SKM-1 treated with dmso at 0.1 percent for 144 hours (cell line): ENCODE measurements around the gene TRNAU1AP.
"Not testable (repeated sequence)": the region's sequence is repeated elsewhere in the genome, so short reads cannot be mapped to it uniquely, and the experiment has no call there.

ENCODE experiments used
- DNase-seq: peaks from one replicate; lab custom pipeline; 2025; ENCODE audit not compliant: unreplicated experiment; lab: John Stamatoyannopoulos, UW

TRNAU1AP gene

DNA sequence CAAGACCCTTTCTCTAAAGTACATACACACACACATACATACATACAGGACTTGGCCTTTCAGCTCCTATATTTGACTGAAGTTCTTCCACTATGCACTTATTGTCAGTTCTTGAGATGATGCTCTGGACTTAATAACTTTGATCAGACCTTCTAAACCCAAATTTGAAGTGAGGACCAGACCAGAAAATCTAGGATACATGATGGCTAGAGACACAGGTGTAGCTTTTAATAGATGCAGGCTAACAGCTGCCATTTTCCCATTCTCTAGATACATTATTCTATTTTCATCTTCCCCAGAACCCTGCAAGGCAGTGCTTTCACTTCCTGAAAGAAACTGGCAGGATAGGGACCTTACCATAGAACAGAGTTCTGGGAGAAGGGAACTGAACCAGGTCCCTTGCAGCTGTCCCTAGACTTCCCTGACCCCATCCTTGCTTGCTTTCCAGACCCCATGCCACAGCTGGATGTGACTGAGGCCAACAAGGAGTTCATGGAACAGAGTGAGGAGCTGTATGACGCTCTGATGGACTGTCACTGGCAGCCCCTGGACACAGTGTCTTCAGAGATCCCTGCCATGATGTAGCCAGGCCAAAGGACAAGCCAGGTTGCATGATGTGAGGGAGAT is 24.3 kb downstream of the TRNAU1AP start:
- DNase-seq, result no peak

DNA sequence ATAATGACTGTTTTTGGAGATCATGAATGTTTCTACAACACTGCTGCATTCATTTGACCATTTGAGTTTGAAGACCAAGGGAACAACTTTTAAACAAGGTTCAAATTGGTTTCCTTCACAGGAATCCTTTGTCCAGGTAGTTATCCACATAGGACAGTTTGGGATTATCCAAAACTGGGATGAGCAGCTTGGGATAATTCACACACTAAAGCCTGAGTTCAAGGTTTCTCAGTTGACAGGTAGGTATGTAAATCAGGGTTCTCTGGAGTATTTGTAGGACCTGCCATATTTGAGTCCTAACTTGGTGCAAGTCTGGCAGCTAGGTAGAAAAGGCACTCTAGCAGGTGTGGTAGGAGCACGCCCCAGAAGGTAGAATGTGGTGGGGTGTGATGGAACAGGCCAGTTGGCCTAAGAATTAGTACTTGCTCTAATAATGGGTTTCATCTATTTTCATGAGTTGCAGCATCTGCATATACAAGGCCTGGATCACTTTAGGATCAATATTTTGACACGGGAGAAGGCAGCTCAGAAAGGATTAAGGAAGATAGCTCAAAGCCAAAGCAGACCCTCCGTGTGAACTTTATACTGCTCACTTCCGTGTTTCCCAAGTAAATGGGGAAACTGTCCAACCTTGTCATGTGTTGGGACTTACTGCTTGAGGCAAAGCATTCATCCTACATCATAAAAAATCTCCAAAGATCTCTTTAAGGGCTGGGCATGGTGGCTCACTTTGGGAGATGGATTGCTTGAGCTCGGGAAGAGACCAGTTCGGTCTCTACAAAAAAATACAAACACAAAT is 25.1 kb downstream of the TRNAU1AP start:
- no peak for DNase-seq

DNA sequence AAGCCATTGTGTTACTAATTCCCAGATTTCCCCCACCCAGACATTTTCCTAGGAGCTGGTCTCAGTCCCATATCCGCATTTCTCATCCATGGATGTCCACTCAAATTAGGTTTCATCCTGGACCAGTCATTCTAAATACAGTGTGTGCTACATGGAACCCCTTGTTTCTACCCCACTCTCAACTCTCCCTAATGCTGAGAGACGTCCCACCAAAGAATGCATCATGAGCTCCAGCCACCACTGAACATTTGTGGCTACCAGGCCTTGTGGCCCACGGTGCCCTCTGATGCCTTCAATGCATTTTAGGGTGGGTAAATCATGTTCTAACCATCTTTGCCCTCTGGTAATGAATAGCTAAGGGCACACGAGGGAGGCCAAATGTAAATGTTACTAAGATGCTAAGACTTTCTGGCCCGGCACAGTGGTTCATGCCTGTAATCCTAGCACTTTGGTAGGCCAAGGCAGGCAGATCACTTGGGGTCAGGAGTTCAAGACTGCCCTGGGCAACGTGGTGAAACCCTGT is 25.9 kb downstream of the TRNAU1AP start:
- no peak for DNase-seq

DNA sequence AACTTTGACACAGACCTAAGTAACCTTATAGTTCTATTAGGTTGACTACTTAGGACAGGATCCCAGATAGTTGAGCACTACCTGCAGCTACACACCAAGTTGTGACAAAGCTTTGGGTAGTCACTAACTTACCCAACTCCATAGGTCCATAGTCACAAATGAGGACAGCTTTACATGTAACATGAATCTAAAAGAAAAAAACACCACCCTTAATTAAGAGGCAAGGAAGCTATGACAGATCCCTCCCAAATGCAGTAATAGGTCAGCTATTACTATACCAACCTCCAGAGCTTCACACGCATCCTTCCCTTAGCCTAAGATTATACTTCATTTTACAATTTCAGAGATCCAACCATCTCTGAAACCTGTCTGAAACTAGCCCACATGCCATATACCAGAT is 26.5 kb downstream of the TRNAU1AP start:
- no peak for DNase-seq

DNA sequence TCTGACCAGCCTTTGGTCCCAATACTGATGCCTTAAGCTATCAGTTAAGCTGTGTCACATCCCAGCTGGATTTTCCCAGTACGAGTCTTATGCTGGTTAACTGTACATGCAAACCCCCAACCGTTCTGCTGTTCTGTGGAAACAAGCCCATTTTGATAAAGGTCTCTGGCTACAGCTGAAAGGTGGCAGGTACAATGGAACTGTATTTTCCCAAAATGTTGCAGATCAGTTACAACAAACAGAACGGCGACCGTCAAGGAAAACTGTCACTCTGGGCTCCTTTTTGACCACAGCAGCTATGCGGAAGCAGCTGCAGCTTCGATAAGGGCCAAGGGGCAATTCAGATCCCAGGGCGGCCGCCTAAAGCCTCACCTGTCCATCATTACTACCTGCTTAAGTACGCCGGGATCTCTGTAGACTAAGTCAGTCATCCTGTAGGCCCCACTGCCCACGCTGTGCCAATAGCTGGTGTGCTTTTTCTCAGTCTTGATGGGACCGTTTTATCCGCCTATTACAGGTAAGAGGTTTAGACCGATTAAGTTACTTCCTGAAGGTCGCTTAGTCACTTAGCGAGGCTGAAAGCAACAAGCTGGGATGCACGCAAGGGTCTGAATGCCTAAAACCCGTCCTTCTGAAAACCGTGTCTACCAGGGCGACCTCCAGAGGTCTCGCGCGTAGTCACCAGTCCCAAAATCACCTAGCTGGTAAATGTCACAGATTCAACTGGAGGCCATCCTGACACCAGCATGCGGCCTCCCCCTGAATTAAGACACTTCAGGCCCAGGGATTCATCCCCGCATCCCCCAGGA is 28.0 kb downstream of the TRNAU1AP start:
- peak; percentile 25 for DNase-seq

DNA sequence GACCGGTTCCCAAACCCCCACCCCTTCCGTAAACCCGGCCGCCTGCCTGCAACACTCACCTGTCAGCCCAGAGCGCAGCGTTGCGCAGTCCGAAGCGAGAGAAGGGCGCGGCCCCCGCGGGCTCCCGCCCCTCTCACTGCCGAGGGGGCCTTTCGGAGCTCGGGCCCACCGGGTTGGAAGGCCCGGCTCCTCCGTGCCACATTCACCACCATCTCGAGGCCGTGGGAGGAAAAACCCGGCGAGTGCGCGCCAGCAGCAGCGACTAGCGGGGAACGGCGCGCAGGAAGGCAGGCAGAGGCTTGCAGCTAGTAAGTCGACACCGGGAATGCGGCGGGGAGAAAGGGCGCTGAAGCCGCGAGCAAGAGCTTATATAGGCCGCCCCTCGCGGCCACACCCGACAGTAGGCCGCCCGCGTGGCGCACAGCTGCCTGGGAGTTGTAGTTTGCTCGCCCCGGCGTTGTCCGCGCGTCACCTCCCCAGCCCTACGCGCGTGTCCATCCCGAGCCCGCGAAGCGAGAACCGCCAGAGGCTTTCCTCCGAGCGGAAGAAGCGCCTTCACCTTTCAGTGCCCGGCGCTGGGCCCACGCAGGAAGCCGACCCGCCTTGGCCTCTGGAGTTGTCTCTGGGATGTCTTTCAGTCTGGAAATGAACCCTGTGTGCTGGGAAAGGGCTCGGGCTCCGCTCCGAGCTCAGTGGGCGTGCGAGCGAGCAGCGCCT is 28.8 kb downstream of the TRNAU1AP start:
- peak; percentile 96 for DNase-seq

DNA sequence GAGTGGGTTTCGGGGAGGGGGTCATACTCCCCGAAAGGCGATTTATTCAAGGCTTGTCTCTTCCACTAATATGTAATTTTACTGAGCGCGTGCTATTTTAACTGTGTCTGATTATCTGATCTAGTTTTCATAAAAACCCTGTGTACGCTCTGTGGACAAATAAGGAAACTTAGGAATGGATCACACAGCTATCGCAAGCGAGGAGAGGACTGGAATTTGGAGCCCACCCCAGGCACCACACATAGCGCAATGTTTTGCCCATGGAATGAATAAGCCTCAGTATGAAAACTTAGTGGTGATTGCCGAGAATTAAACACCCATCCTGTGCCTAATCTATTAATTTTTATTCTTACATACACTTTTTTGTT is 29.3 kb downstream of the TRNAU1AP start:
- DNase-seq, result no peak

DNA sequence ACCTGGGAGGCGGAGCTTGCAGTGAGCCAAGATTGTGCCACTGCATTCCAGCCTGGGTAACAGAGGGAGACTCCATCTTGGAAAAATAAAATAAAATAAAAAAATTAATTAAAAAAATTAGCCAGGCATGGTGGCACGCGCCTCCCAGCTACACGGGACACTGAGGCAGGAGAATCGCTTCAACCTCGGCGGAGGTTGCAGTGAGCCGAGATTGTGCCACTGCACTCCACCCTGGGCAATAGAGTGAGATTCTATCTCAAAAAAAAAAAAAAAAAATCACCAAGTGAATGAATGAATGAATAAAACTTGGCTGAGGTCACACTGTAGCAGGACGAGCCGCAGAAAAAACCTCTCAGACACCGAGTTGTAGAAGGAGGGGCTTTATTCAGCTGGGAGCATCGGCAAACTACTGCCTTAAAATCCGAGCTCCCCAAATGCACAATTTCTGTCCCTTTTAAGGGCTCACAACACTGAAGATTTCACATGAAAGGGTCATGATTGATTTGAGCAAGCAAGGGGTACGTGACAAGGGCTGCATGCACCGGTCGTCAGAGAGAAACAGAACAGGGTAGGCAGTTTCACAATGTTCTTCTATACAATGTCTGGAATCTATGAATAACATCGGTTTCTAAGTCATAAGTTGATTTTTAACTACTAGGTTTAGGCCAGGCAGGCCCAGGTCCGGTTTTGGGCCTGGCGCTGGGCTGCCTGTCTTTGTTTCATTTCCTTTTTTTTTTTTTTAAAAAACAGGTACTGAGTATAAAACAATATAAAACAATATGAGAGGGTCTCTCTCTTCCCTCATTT is 33.9 kb downstream of the TRNAU1AP start:
- not testable (repeated sequence) for DNase-seq

DNA sequence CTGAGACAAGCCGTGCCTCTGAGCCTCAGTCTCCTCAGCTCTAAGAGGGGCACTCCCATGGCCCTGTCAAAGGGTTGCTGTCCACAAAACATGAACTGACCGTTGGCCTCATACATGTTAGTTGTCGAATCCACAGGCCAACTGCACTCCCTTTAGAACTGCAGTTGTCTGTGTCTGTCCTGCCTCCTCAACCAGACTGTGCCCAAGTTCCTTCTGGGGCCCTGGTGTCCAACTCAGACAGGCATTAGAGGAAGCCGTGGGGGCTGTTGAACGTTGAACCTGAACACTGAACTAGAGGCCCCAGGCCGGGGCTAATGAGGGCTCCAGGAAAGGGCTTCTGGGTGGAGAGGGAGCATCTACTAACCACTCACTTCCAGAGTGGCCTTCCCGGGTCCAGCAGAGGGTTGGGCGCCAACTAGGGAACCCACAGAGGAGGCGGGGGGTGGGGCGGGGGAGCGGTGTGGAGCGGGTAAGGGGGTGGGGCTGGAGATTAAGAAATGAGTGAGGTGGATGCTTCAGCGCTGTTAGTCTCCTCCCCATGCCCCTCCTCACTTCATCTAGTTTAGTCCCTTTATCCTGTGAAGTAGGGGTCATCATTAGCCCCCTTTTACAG is 38.9 kb downstream of the TRNAU1AP start, which contains the start of gene RAB42:
Gene RAB42, plus strand, starts transcription at position 558 of the 613 bp plus-strand sequence. CDS start 247 bp downstream, outside the sequence.
- DNase-seq, result peak; percentile 65

DNA sequence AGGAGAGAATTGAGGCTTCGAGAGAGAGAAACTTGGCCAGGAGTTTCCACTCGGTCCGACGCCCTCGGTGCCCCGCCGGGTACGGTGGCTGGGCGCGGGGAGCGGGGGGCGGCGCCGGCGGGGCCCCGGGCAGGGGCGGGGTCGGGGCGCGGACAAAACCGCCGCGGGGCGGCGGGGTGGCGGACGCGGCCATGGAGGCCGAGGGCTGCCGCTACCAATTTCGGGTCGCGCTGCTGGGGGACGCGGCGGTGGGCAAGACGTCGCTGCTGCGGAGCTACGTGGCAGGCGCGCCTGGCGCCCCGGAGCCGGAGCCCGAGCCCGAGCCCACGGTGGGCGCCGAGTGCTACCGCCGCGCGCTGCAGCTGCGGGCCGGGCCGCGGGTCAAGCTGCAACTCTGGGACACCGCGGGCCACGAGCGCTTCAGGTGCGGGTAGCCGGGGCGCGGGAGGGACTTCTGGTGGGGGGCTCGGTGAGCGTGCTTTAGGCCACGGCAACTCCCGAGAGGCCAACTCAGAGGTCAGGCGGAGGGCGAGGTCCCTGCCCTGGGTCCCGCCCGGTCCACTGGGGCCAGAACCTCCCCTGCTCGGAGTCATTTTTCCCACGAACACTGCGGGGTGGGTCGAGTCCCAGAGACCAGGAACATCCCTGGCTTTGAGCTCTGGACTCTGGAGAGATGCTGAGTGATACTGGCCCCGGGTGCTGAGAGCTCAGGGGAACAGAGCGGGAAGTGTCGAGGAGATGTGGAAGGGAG is 39.6 kb downstream of the TRNAU1AP start:
- DNase-seq, result no peak

DNA sequence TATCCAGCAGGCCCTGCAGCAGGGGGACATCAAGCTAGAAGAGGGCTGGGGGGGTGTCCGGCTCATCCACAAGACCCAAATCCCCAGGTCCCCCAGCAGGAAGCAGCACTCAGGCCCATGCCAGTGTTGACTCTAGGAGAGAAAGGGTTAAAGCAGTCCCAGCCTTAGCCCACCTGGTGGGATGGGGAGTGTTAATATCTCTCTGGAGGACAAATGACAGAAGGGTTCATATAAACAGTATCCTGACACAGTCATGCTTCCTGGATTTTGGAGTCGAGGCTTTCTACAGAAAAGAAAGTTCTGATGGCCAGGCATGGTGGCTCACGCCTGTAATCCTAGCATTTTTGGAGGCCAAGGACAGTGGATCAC is 41.1 kb downstream of the TRNAU1AP start:
- DNase-seq, result not testable (repeated sequence)

DNA sequence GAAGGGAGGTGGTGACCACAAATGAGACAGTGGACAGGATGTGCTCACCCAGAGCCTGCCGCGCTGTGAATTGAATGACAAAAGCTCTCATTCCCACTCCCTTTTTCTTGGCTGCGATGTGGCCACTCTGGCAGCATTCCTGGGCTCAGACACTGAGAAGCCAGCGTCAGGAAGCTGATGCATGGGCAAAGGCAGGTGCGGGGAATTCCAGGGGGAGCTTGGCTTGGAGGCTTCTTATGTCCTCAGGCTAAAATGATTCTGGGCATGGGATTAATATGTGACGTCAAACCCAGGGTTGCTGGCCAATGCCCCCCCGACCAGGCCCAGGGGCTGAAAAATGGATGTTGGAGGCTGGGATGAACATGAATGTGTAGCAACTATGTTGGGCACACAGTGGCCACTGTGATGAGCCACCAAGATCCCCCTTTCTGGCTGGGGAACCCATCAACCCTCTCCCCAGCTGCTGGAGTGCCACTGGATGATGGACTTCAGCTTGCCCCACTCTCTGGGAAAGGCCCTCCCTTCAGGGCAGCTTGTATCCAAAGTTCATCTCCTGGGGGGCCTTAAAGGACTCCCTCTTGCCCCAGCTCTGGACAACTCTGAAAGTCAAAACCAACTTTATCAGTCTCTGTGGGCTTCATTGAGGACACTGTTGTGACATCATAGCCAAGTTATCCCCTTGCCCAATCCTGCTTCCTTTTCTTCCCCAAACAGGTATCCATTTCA is 42.0 kb downstream of the TRNAU1AP start:
- DNase-seq, result not testable (repeated sequence)

DNA sequence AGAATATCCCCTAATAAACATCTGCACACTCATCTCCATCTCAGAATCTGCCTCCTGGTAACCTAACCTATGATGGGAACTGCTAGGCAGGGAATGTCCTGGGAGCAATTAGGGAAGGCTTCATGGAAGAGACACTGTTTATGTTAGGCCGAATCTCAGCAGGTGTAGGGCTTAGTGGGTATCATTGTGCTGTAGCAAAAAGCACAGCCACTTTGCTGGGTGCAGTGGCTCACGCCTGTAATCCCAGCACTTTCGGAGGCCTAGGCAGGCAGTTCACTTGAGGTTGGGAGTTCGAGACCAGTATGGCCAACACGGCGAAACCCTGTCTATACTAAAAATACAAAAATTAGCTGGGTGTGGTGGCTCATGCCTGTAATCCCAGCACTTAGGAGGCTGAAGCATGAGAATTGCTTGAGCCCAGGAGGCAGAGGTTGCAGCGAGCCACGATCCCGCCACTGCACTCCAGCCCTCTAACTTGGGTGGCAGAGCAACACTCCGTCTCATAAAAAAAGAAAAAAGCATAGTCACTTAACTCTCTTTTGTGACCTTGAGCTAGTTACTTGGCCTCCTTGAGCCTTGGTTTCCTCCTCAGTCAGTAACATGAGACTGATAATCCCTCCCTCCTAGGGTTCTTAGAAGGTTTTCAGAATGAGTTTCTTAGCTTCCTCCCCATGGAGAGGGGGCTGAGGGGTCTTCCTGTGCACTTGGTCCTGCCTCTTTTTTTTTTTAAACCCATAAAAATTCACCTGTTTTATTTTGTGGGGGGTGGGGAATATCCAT is 42.7 kb downstream of the TRNAU1AP start:
- no peak for DNase-seq

DNA sequence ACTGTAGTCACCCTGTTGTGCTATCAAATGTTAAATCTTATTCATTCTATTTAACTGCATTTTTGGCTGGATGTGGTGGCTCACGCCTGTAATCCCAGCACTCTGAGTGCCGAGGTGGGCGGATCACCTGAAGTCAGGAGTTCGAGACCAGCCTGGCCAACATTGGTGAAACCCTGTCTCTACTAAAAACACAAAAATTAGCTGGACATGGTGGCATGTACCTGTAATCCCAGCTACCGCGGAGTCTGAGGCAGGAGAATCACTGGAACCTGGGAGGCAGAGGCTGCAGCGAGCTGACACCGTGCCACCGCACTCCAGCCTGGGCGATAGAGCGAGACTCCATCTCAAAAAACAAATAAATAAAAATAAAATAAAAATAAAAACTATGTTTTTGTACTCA is 43.4 kb downstream of the TRNAU1AP start:
- not testable (repeated sequence) for DNase-seq

DNA sequence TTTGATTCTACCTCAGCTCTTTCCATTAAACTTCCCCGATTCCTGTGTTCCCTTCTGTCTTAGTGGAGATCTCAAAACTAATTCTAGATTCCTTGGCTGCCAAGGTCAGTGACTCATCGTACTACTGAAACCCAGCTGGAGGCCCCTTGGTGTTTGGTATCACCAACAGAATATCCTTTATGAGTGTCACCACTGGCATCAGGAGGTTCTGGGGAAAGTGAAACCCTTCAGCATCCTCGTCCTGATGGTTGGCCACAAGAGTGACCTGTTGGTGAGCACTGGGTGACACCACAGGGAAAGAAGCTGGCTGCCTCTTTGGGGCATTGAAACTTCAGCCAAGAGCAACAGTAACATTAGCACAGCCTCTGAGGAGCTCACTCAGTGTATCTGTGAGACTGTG is 48.8 kb downstream of the TRNAU1AP start:
- DNase-seq, result no peak

DNA sequence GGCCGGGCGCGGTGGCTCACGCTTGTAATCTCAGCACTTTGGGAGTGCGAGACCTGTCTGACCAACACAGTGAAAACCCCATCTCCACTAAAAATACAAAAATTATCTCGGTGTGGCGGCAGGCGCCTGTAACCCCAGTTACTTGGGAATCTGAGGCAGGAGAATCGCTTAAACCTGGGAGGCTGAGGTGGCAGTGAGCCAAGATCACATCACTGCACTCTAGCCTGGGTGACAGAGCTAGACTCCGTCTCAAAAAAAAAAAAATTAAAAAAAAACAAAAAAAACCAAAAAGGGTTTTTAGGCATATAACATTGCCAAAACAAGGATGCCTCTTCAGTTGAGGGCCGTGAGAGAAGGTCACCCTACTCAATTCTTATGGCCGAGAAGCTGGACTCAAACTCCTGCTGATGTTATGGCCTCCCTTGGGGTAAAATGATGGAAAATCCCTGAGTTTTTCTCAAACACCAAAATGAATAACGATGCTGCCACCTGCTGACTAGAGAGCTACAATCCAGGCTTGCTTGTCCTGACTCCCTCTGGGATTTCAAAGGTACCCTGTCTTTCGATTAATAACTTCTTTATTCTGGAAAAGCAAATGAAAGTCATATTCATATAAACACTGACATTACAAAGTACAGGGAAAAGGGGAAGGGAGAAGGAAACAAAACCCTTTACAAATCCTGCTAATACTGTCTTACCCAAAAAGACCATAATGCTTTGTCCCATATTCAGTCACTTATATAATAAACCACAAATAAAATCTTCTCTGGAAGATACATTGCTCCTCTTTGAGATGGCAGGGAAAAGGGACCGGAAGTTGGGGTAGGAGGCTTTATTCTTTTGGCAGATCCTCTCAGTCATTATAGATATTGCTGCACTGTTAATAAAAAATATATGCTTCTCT is 49.9 kb downstream of the TRNAU1AP start:
- peak; percentile 36 for DNase-seq
